Esophagus squamous epithelium (tissue), 5 donors: ENCODE measurements around the gene LMNTD2. TPM values are rescaled to one million over a fixed set of nuclear protein-coding genes. Genes with fewer than 3 reads are reported as not detected.

Source experiments
- DNase-seq: peaks from one replicate; lab custom pipeline; 2025; lab: John Stamatoyannopoulos, UW
- H3K27ac ChIP-seq, 4 donors: fragments of 200-600 bp; sonication (generic); one replicate each; pipeline ENCODE4 v1.5.1; 2016 to 2019; ENCODE audit warnings: mild to moderate bottlenecking in 1 of 4
- H3K27me3 ChIP-seq, 4 donors: fragments of 200-600 bp; sonication (generic); 1 replicate in 3 of 4; 2 replicates in 1 of 4; pipeline versions ENCODE4 v1.5.1 to v1.6.0; 2017 to 2021; ENCODE audit warnings: antibody characterized with exemption in 1 of 4
- H3K36me3 ChIP-seq, 3 donors: fragments of 200-600 bp; sonication (generic); one replicate each; pipeline ENCODE4 v1.5.1; 2016 to 2019
- H3K4me1 ChIP-seq, 3 donors: fragments of 200-600 bp; sonication (generic); one replicate each; pipeline ENCODE4 v1.5.1; 2017 to 2019
- H3K4me3 ChIP-seq, 4 donors: fragments of 200-600 bp; sonication (generic); 1 replicate in 3 of 4; 2 replicates in 1 of 4; pipeline ENCODE4 v1.5.1; 2016 to 2019; ENCODE audit warnings: mild to moderate bottlenecking in 2 of 4, moderate library complexity in 1 of 4
- H3K9me3 ChIP-seq, 3 donors: fragments of 200-600 bp; sonication (generic); one replicate each; pipeline ENCODE4 v1.5.1; 2016 to 2019
- POLR2A ChIP-seq, 4 donors: fragments of 450-650 bp; IDR thresholded peaks; one replicate each; pipeline ENCODE4 v1.6.1; 2017; ENCODE audit warnings: antibody characterized with exemption in 4 of 4, mild to moderate bottlenecking in 4 of 4, moderate library complexity in 3 of 4
- WGBS, 2 donors: methylation state at CpG; one replicate each; pipeline ENCODE4 v1.1.5; 2018; 5-methylcytosine and 5-hydroxymethylcytosine counted together
- intact Hi-C: fragments of 100-400 bp; cut with DNase I; formaldehyde crosslinking; loops from one replicate; pipeline ENCODE4 v1.15.0; 2022
- total RNA-seq, 4 donors: library from RNA; depleted of rRNA; stranded (reverse); fragments of >200 nt; gene quantifications; one replicate each; pipeline ENCODE4 v1.1.0, GENCODE V29; 2016
- TF ChIP-seq, protein P1 (sequence below), 6 experiments: fragments of 450-650 bp in 4 of 6; fragments of 200-600 bp in 2 of 6; sonication (generic) in 2 of 6; IDR thresholded peaks; one replicate each; pipeline ENCODE4 v1.5.1; 2016 to 2019; ENCODE audit warnings: antibody characterized with exemption in 6 of 6, mild to moderate bottlenecking in 4 of 6, moderate library complexity in 4 of 6
- donor health status: DM: yes; HTN: yes; CAD: no.

Gene LMNTD2
- total RNA-seq, 4 donors from 2014 or later = 2.1 to 4.6 (median 3.8) TPM

DNA sequence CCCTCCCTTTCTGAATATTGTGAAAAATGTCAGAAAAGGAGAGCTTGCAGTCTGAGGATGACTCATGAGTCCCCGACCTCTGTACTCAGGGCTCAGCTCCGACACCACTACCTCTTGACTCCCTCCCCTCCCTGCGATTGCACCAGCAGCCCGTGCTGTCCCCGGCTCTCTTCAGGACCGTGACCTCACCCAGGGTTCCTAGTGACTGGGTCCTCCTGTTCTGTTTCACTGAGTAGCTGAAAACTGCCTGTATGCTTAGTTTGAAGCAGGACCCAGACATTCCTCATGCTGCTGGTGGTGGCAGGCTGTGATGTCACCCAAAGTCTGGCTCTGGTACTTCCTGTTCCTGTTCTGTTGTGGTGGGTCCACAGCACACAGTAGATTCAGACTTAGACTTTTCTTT, 27.4 kb upstream of the LMNTD2 start:
- no peak for TF ChIP-seq POLR2A (IDR thresholded peaks at IDR 0.05)
- TF ChIP-seq, protein P1, sequence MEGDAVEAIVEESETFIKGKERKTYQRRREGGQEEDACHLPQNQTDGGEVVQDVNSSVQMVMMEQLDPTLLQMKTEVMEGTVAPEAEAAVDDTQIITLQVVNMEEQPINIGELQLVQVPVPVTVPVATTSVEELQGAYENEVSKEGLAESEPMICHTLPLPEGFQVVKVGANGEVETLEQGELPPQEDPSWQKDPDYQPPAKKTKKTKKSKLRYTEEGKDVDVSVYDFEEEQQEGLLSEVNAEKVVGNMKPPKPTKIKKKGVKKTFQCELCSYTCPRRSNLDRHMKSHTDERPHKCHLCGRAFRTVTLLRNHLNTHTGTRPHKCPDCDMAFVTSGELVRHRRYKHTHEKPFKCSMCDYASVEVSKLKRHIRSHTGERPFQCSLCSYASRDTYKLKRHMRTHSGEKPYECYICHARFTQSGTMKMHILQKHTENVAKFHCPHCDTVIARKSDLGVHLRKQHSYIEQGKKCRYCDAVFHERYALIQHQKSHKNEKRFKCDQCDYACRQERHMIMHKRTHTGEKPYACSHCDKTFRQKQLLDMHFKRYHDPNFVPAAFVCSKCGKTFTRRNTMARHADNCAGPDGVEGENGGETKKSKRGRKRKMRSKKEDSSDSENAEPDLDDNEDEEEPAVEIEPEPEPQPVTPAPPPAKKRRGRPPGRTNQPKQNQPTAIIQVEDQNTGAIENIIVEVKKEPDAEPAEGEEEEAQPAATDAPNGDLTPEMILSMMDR (IDR thresholded peaks at IDR 0.05) = no peak
- DNase-seq = no peak
- Histone ChIP-seq H3K27ac (peak overlapping the region in 2 of 4 donors; percentile 54 to 58), H3K9me3 (no peaks in the 10 kb centered on the region), H3K4me3 (no peak overlapping the region), H3K36me3 (peaks cover 23 to 99% (median 71%) of the 10 kb centered on the region in 3 donors), H3K4me1 (no peaks in the 10 kb centered on the region), H3K27me3 (no peaks in the 10 kb centered on the region)
- 66 to 74% methylated on average over 6 of the region's 6 CpGs for whole genome bisulfite sequencing, 2 donors
- intact Hi-C loops = no loop called here

DNA sequence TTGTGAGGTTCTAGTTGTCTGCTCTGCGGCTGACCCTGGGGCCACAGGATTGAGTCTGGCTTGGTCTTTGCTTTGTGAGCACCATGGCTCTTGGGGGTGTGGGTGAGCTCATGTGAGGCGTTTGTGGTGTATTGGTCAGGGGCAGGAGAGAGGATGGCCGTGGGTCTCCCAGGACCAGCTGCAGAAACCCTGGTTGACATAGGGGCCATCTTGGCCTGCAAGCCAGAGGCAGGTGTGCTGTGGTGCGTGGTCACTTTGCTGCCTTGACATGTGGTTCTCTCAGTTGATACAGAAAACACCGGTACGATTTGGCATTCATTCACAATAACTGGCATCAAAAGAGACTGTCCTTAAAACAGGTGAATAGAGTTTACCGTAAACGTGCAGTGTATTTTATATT, 27.0 kb upstream of the LMNTD2 start:
- no peak for TF ChIP-seq POLR2A (IDR thresholded peaks at IDR 0.05)
- TF ChIP-seq, protein P1 (IDR thresholded peaks at IDR 0.05) = no peak
- intact Hi-C loops = no loop called here
- Histone ChIP-seq H3K4me3 (no peak overlapping the region), H3K36me3 (peaks cover 18 to 99% (median 71%) of the 10 kb centered on the region in 3 donors), H3K4me1 (no peaks in the 10 kb centered on the region), H3K9me3 (no peaks in the 10 kb centered on the region), H3K27me3 (no peaks in the 10 kb centered on the region), H3K27ac (peak overlapping the region in 2 of 4 donors; percentile 54 to 58)
- no peak for DNase-seq
- 74 to 86% methylated on average over 5 to 6 of the region's 8 CpGs for WGBS, 2 donors

DNA sequence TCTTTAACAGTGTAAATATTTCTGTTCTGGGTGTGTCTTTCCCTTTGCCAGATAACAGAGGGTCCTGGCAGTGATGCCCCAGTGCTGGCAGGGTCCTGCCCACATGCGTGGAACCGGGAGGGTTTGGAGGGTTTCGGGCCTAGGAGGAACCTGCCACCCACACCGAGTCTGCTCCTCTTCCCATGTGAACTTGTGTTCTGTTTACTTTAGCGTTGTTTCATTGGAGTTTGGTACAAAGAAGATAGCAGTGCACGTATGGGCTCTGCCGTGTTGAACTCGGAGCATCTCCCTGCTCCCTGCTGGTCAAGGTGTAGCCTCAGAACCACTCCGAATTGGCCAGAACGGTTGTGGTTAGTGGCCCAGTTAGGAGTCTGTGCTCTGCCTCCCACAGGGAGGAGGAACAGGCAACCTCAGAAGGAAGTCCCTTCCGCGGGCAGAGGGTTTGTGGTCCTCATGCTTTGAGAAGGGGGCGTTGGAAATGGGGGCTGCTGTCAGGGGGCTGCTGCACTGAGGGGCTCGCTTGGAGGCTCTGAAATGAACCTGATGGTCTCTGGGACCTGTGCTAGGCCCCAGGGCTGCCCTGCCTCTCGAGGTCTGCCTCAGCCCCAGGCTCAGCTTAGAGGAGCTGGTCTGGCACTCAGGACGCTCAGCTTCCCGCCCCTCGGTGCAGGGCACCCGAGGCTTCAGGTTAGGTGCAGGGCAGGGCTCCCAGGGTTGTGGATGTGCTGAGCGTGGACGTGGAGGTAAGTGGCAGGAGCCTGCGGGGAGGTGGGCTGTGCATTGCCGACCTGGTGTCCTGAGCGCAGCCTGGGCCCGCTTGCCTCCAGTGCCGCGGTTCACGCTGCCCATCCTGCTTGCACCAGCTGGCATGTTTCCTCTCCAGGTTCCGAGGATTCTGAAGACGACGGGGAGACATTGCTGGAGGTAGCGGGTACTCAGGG, 26.1 kb upstream of the LMNTD2 start:
- TF ChIP-seq, protein P1 (IDR thresholded peaks at IDR 0.05) = no peak
- TF ChIP-seq POLR2A (IDR thresholded peaks at IDR 0.05) = no peak
- 88 to 89% methylated on average over 15 of the region's 32 CpGs for WGBS, 2 donors
- intact Hi-C loops = no loop called here
- Histone ChIP-seq H3K4me3 (no peak overlapping the region), H3K36me3 (peaks cover 14 to 99% (median 77%) of the 10 kb centered on the region in 3 donors), H3K27me3 (no peaks in the 10 kb centered on the region), H3K9me3 (no peaks in the 10 kb centered on the region), H3K4me1 (peaks cover 0 to under 1% (median 0%) of the 10 kb centered on the region in 3 donors), H3K27ac (no peak overlapping the region)
- no peak for DNase-seq

DNA sequence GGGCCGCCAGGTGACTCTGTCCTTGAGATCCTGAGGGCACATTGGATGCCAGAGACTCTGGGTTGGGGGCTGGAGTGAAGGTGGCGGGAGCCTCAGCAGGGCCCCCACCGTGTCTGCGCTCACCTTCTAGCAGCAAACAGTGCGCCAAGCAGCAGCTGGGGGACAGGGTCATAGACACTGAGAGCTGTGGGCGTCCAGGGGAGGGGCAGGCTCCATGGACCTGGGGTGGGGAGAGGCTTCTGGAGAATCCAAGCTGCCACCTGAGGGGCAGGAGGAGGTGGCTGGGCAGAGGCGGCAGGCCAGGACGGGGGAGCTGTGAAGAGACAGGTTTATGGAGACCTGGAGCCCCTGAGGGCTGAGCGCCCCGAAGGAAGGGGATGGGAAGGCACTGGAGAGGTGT, 23.7 kb upstream of the LMNTD2 start:
- DNase-seq = no peak
- WGBS, 2 donors = 89 to 97% methylated on average over 4 of the region's 10 CpGs
- TF ChIP-seq POLR2A (IDR thresholded peaks at IDR 0.05) = no peak
- TF ChIP-seq, protein P1 (IDR thresholded peaks at IDR 0.05) = no peak
- no peaks in the 10 kb centered on the region for H3K9me3 ChIP-seq
- H3K4me1 ChIP-seq = peaks cover 6 to 22% (median 12%) of the 10 kb centered on the region in 3 donors
- H3K27ac ChIP-seq = no peak overlapping the region
- intact Hi-C loops = no loop called here
- H3K36me3 ChIP-seq = peaks cover 10 to 81% (median 62%) of the 10 kb centered on the region in 3 donors
- H3K27me3 ChIP-seq = no peaks in the 10 kb centered on the region
- H3K4me3 ChIP-seq = no peak overlapping the region

DNA sequence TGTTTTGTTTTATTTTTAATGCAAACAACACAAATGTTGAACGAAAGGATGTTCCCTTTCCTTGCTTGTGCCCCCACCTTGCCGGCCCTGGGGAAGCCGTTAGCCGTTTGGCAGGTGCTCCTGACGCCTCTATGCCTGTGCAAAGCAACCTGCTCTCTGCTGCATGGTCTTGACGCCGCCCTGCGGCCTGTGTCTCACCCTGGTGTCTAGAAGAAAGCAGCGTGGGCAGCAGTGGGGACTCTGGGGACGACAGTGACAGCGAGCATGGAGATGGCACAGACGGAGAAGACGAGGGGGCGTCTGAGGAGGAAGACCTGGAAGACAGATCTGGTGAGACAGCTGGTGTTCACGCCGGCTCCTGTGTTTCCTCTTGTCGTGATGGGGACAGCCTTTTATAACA, 21.2 kb upstream of the LMNTD2 start:
- peaks cover 32 to 48% (median 33%) of the 10 kb centered on the region in 3 donors for H3K4me1 ChIP-seq
- no peaks in the 10 kb centered on the region for H3K27me3 ChIP-seq
- no peak for DNase-seq
- 73 to 82% methylated on average over 10 to 15 of the region's 17 CpGs for WGBS, 2 donors
- TF ChIP-seq, protein P1 (IDR thresholded peaks at IDR 0.05) = no peak
- TF ChIP-seq POLR2A (IDR thresholded peaks at IDR 0.05) = no peak
- intact Hi-C loops = no loop called here
- H3K4me3 ChIP-seq = no peak overlapping the region
- no peak overlapping the region for H3K27ac ChIP-seq
- no peaks in the 10 kb centered on the region for H3K9me3 ChIP-seq
- peaks cover 10 to 55% (median 42%) of the 10 kb centered on the region in 3 donors for H3K36me3 ChIP-seq
